Gastroesophageal sphincter (tissue), 4 donors: ENCODE measurements around the gene IL24. TPM values are rescaled to one million over a fixed set of nuclear protein-coding genes. Genes with fewer than 3 reads are reported as not detected.

Experiments
- ATAC-seq: fragments of 150-250 bp; one replicate; pipeline ENCODE4 v1.9.1; 2016; ENCODE audit warnings: mild to moderate bottlenecking, moderate library complexity
- H3K27ac ChIP-seq, 4 donors: fragments of 200-600 bp; sonication (generic) in 3 of 4; 1 replicate in 3 of 4; 2 replicates in 1 of 4; pipeline ENCODE4 v1.5.1; 2016 to 2019
- H3K27me3 ChIP-seq: fragments of 200-600 bp; sonication (generic); one replicate; pipeline ENCODE4 v1.5.1; 2019
- H3K36me3 ChIP-seq, 2 donors: fragments of 200-600 bp; sonication (generic); one replicate each; pipeline ENCODE4 v1.5.1; 2019; ENCODE audit warnings: control low read depth in 1 of 2
- H3K4me1 ChIP-seq, 3 donors: fragments of 200-600 bp; sonication (generic); 1 replicate in 2 of 3; 2 replicates in 1 of 3; pipeline ENCODE4 v1.5.1; 2016 to 2019; ENCODE audit warnings: control low read depth in 2 of 3
- H3K4me3 ChIP-seq, 2 donors: fragments of 200-600 bp; sonication (generic); one replicate each; pipeline ENCODE4 v1.5.1; 2019; ENCODE audit warnings: mild to moderate bottlenecking in 1 of 2, moderate library complexity in 1 of 2
- H3K9me3 ChIP-seq, 3 donors: fragments of 200-600 bp; sonication (generic); one replicate each; pipeline ENCODE4 v1.5.1; 2017 to 2019; ENCODE audit warnings: control low read depth in 2 of 3
- CTCF ChIP-seq, 4 experiments: fragments of 200-600 bp in 2 of 4; fragments of 450-650 bp in 2 of 4; sonication (generic) in 1 of 4; IDR thresholded peaks; one replicate each; pipeline ENCODE4 v1.5.1; 2017 to 2019; ENCODE audit warnings: antibody characterized with exemption in 4 of 4, mild to moderate bottlenecking in 2 of 4, moderate library complexity in 2 of 4
- EP300 ChIP-seq: sonication (generic); formaldehyde crosslinking; IDR thresholded peaks from one replicate; pipeline ENCODE4 v1.6.1; 2017; ENCODE audit warnings: antibody characterized with exemption, mild to moderate bottlenecking
- POLR2A ChIP-seq, 2 donors: fragments of 450-650 bp; IDR thresholded peaks; one replicate each; pipeline ENCODE4 v1.6.1; 2017; ENCODE audit warnings: antibody characterized with exemption in 2 of 2, mild to moderate bottlenecking in 2 of 2, moderate library complexity in 1 of 2
- POLR2AphosphoS5 ChIP-seq: sonication (generic); formaldehyde crosslinking; IDR thresholded peaks from one replicate; pipeline ENCODE4 v1.6.1; 2017; ENCODE audit warnings: antibody characterized with exemption
- WGBS, 2 donors: methylation state at CpG; one replicate each; pipeline ENCODE4 v1.1.5; 2018; ENCODE audit warnings: low coverage in 1 of 2; 5-methylcytosine and 5-hydroxymethylcytosine counted together
- total RNA-seq, 4 donors: library from RNA; depleted of rRNA; stranded (reverse); fragments of >200 nt; gene quantifications; one replicate each; pipeline ENCODE4 v1.1.0, GENCODE V29; 2016

Gene IL24
- total RNA-seq, 4 donors from 2014 or later: not detected

- Histone ChIP-seq H3K27me3 (no peaks in the 10 kb centered on the region), H3K4me1 (no peaks in the 10 kb centered on the region), H3K9me3 (no peaks in the 10 kb centered on the region), H3K27ac (no peak overlapping the region), H3K36me3 (no peaks in the 10 kb centered on the region), H3K4me3 (no peak overlapping the region)
- TF ChIP-seq POLR2A (IDR thresholded peaks at IDR 0.05) (no peak), EP300 (no peak), CTCF (IDR thresholded peaks at IDR 0.05) (no peak), POLR2AphosphoS5 (no peak)
- WGBS, 2 donors: 80 to 93% methylated on average over 1 to 5 of the region's 13 CpGs
- no peak for ATAC-seq
Observed at GRCh38 chr1:206939131-206939530, 41.9 kb downstream of the IL24 start.

- ATAC-seq: no peak
- Histone ChIP-seq H3K9me3 (no peaks in the 10 kb centered on the region), H3K27ac (no peak overlapping the region), H3K27me3 (no peaks in the 10 kb centered on the region), H3K4me3 (no peak overlapping the region), H3K36me3 (no peaks in the 10 kb centered on the region), H3K4me1 (no peaks in the 10 kb centered on the region)
- no peak for TF ChIP-seq POLR2A (IDR thresholded peaks at IDR 0.05)
- no peak for TF ChIP-seq EP300
- no peak for TF ChIP-seq CTCF (IDR thresholded peaks at IDR 0.05)
- TF ChIP-seq POLR2AphosphoS5: no peak
- WGBS, 2 donors: 89 to 97% methylated on average over 5 to 8 of the region's 9 CpGs
Observed at GRCh38 chr1:206939841-206940587, 42.8 kb downstream of the IL24 start.

GRCh38 chr1:206940588-206940936, 43.3 kb downstream of the IL24 start:
- H3K4me1 ChIP-seq: no peaks in the 10 kb centered on the region
- ATAC-seq: no peak

GRCh38 chr1:206941766-206942418, 44.6 kb downstream of the IL24 start:
- peaks cover 9% of the 10 kb centered on the region for H3K27me3 ChIP-seq
- no peak for ATAC-seq
- no peak overlapping the region for H3K27ac ChIP-seq
- H3K36me3 ChIP-seq: no peaks in the 10 kb centered on the region
- WGBS, 2 donors: 23 to 43% methylated on average over 3 to 5 of the region's 6 CpGs
- no peaks in the 10 kb centered on the region for H3K9me3 ChIP-seq
- TF ChIP-seq POLR2A (IDR thresholded peaks at IDR 0.05) (no peak), CTCF (IDR thresholded peaks at IDR 0.05) (no peak), EP300 (no peak), POLR2AphosphoS5 (no peak)
- H3K4me1 ChIP-seq: no peaks in the 10 kb centered on the region
- H3K4me3 ChIP-seq: no peak overlapping the region

More at GRCh38 chr1:206940588-206940936, 43.3 kb downstream of the IL24 start:
- TF ChIP-seq EP300 (no peak), POLR2A (IDR thresholded peaks at IDR 0.05) (no peak), CTCF (IDR thresholded peaks at IDR 0.05) (no peak), POLR2AphosphoS5 (no peak)
- H3K27ac ChIP-seq: no peak overlapping the region
- no peaks in the 10 kb centered on the region for H3K9me3 ChIP-seq
- WGBS, 2 donors: 97 to 100% methylated on average over 1 to 3 of the region's 3 CpGs
- H3K4me3 ChIP-seq: no peak overlapping the region
- no peaks in the 10 kb centered on the region for H3K36me3 ChIP-seq
- H3K27me3 ChIP-seq: no peaks in the 10 kb centered on the region

- WGBS, 2 donors: 41% methylated on average over 4 of the region's 5 CpGs; no CpG with 5 or more reads in 1 of the 2 donors
- H3K27me3 ChIP-seq: peaks cover 19% of the 10 kb centered on the region
- H3K4me1 ChIP-seq: no peaks in the 10 kb centered on the region
- H3K27ac ChIP-seq: no peak overlapping the region
- no peak for TF ChIP-seq EP300
- TF ChIP-seq CTCF (IDR thresholded peaks at IDR 0.05): no peak
- no peak for TF ChIP-seq POLR2A (IDR thresholded peaks at IDR 0.05)
- TF ChIP-seq POLR2AphosphoS5: no peak
- no peak overlapping the region for H3K4me3 ChIP-seq
- no peaks in the 10 kb centered on the region for H3K36me3 ChIP-seq
- no peak for ATAC-seq
- H3K9me3 ChIP-seq: peaks cover 0 to 4% (median 0%) of the 10 kb centered on the region in 3 donors
Observed at GRCh38 chr1:206944703-206945102, 47.5 kb downstream of the IL24 start.
